GM12891 (cell line): Measurements from ENCODE around the gene ZMIZ1.

Experiments
- POLR2A ChIP-seq: IDR thresholded peaks from 2 replicates; pipeline ENCODE4 v1.6.1; 2011; ENCODE audit warnings: low read depth, low read length, control low read depth
- TAF1 ChIP-seq: IDR thresholded peaks from 2 replicates; pipeline ENCODE4 v1.6.1; 2011; ENCODE audit warnings: low read depth, low read length, control low read depth

DNA sequence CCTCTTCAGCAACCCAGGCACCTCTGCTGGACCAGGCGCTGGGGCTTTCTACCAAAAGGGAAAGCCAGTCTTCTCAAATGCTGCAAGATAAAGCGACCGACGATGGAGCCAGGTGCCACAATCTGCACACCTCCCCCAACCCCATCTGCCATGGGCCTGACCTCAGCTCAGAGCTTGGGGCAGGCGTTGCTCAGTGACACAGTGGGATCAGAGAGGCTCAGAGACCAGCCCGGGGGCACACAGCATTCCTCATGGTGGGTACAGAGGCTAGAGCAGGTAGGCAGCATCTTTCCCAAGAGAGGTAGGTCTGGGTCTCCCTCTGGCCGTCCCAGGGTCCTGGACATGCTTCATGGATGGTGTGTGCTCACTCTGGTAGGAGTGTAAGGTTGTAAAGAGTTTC lies 56.3 kb downstream of the ZMIZ1 start:
- no peak for TF ChIP-seq TAF1
- no peak for TF ChIP-seq POLR2A
